ENCODE results near the gene FBXW4.

The FBXW4 gene

GRCh38 chr10:101570428-101571270 is 124.3 kb downstream of the FBXW4 start:
- Histone ChIP-seq H3K4me3 (ENCODE audit: low read length, poor library complexity, severe bottlenecking) (peak overlapping the region; percentile 76), H3K27me3 (ENCODE audit: insufficient read depth, low read length, poor library complexity, severe bottlenecking) (no peaks in the 10 kb centered on the region), H3K4me2 (ENCODE audit: low read depth, low read length, poor library complexity, severe bottlenecking) (peak overlapping the region; percentile 87), H3K9me3 (ENCODE audit: insufficient read depth, low read depth, low read length) (no peaks in the 10 kb centered on the region), H4K20me1 (ENCODE audit: insufficient read depth, low read length, poor library complexity, severe bottlenecking) (no peaks in the 10 kb centered on the region), H3K4me1 (ENCODE audit: insufficient read depth, low read length, poor library complexity, severe bottlenecking) (peaks cover 11% of the 10 kb centered on the region), H2AFZ (ENCODE audit: low read length) (peak overlapping the region; percentile 97), H3K9ac (ENCODE audit: low read depth, low read length, poor library complexity, severe bottlenecking) (peak overlapping the region; percentile 62), H3F3A (ENCODE audit: low read depth) (no peaks in the 10 kb centered on the region), H3K9me2 (replicated peaks; ENCODE audit: low read depth, low read length) (no peaks in the 10 kb centered on the region), H3K36me3 (ENCODE audit: insufficient read depth, low read length) (no peaks in the 10 kb centered on the region), H3K79me2 (ENCODE audit: insufficient read depth, low read length) (no peaks in the 10 kb centered on the region)
- TF ChIP-seq, protein P1, sequence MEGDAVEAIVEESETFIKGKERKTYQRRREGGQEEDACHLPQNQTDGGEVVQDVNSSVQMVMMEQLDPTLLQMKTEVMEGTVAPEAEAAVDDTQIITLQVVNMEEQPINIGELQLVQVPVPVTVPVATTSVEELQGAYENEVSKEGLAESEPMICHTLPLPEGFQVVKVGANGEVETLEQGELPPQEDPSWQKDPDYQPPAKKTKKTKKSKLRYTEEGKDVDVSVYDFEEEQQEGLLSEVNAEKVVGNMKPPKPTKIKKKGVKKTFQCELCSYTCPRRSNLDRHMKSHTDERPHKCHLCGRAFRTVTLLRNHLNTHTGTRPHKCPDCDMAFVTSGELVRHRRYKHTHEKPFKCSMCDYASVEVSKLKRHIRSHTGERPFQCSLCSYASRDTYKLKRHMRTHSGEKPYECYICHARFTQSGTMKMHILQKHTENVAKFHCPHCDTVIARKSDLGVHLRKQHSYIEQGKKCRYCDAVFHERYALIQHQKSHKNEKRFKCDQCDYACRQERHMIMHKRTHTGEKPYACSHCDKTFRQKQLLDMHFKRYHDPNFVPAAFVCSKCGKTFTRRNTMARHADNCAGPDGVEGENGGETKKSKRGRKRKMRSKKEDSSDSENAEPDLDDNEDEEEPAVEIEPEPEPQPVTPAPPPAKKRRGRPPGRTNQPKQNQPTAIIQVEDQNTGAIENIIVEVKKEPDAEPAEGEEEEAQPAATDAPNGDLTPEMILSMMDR (conservative IDR thresholded peaks at IDR 0.05; ENCODE audit: low read length) = peak; percentile 25; the same call in 1 of the 2 replicates
- no peak for TF ChIP-seq EZH2phosphoT487 (IDR thresholded peaks at IDR 0.05; ENCODE audit: borderline replicate concordance)

GRCh38 chr10:101569622-101570427 is 125.1 kb downstream of the FBXW4 start:
- Histone ChIP-seq H3K4me2 (ENCODE audit: low read depth, low read length, poor library complexity, severe bottlenecking) (peak overlapping the region; percentile 87), H3K9me2 (replicated peaks; ENCODE audit: low read depth, low read length) (no peaks in the 10 kb centered on the region), H3K4me3 (ENCODE audit: low read length, poor library complexity, severe bottlenecking) (peak overlapping the region; percentile 76), H3K9me3 (ENCODE audit: insufficient read depth, low read depth, low read length) (no peaks in the 10 kb centered on the region), H3K27me3 (ENCODE audit: insufficient read depth, low read length, poor library complexity, severe bottlenecking) (no peaks in the 10 kb centered on the region), H3F3A (ENCODE audit: low read depth) (no peaks in the 10 kb centered on the region), H3K79me2 (ENCODE audit: insufficient read depth, low read length) (no peaks in the 10 kb centered on the region), H3K4me1 (ENCODE audit: insufficient read depth, low read length, poor library complexity, severe bottlenecking) (peaks cover 11% of the 10 kb centered on the region), H2AFZ (ENCODE audit: low read length) (peak overlapping the region; percentile 97), H4K20me1 (ENCODE audit: insufficient read depth, low read length, poor library complexity, severe bottlenecking) (no peaks in the 10 kb centered on the region), H3K9ac (ENCODE audit: low read depth, low read length, poor library complexity, severe bottlenecking) (peak overlapping the region; percentile 62), H3K36me3 (ENCODE audit: insufficient read depth, low read length) (no peaks in the 10 kb centered on the region)
- TF ChIP-seq, protein P1 (conservative IDR thresholded peaks at IDR 0.05; ENCODE audit: low read length) = peak; percentile 65
- no peak for TF ChIP-seq EZH2phosphoT487 (IDR thresholded peaks at IDR 0.05; ENCODE audit: borderline replicate concordance)

- Histone ChIP-seq H3F3A (ENCODE audit: low read depth) (no peaks in the 10 kb centered on the region), H3K36me3 (ENCODE audit: insufficient read depth, low read length) (no peaks in the 10 kb centered on the region), H3K4me2 (ENCODE audit: low read depth, low read length, poor library complexity, severe bottlenecking) (peak overlapping the region; percentile 87), H3K9ac (ENCODE audit: low read depth, low read length, poor library complexity, severe bottlenecking) (no peak overlapping the region), H3K4me1 (ENCODE audit: insufficient read depth, low read length, poor library complexity, severe bottlenecking) (peaks cover 11% of the 10 kb centered on the region), H3K79me2 (ENCODE audit: insufficient read depth, low read length) (no peaks in the 10 kb centered on the region), H3K4me3 (ENCODE audit: low read length, poor library complexity, severe bottlenecking) (no peak overlapping the region), H3K27me3 (ENCODE audit: insufficient read depth, low read length, poor library complexity, severe bottlenecking) (no peaks in the 10 kb centered on the region), H3K9me2 (replicated peaks; ENCODE audit: low read depth, low read length) (no peaks in the 10 kb centered on the region), H3K9me3 (ENCODE audit: insufficient read depth, low read depth, low read length) (no peaks in the 10 kb centered on the region), H4K20me1 (ENCODE audit: insufficient read depth, low read length, poor library complexity, severe bottlenecking) (no peaks in the 10 kb centered on the region), H2AFZ (ENCODE audit: low read length) (no peak overlapping the region; the same call in 1 of the 2 replicates)
- no peak for TF ChIP-seq EZH2phosphoT487 (IDR thresholded peaks at IDR 0.05; ENCODE audit: borderline replicate concordance)
- TF ChIP-seq, protein P1 (conservative IDR thresholded peaks at IDR 0.05; ENCODE audit: low read length) = no peak
Observed at GRCh38 chr10:101569323-101569621, 125.7 kb downstream of the FBXW4 start.

Data from Loucy (cell line).